Measurements from ENCODE around the gene FIP1L1. TPM values are rescaled to one million over a fixed set of nuclear protein-coding genes. Genes with fewer than 3 reads are reported as not detected.

FIP1L1 gene
- total and polyA plus RNA-seq, 2 donors (not counting 3 experiments of a cell fraction or from before 2014, with no cell fraction given): 18.9 to 51.9 TPM

DNA sequence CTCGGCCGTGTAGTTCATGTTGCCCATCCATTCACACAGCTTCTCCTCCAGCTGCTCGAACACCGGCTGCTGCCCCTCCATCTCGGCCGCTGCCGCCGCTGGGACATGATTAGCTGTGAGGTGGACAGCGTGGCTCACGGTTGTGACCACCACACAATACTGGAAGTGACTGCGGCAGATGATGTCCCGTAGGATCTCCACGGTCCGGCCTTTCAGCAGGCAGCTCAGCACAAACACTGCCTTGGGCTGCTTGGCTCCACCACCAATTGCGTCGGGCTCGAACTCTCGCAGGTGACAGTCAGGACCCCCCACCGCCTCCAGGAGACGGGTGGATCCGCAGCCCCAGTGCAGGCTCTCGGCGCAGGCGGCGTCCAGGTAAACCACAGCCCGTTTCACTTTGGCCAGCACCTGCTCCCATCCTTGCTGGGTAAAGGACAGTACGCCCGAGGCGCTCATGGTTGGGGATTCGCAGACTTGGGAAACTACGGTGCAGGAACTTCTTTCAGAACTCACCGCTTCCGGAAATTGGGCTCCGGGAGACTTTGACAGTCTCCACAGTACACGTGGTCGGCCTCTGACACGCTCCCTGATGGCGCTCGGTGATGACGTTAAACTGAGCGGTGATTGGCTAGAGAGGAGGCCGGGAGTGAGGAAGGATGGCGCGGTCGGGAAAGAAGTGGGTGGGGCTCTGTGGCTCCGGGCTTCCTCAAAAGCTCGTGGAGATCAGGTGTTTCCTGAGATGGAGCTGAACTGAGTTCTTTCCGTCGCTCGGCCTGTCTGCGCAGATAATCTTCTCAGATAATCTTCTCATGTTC, 11.7 kb upstream of the FIP1L1 start, which contains the start of gene SCFD2:
Gene SCFD2 (minus strand): TSS at position 576 of the 815 bp plus-strand sequence.
- Histone ChIP-seq H3K27ac (ENCODE audit: insufficient read depth, low read depth, low read length) (peak within 1 kb of the TSS; percentile 7), H3K79me2 (ENCODE audit: control insufficient read depth, insufficient read depth, low read length) (peaks cover 21% of the 10 kb centered on the region)
- dilution Hi-C loops (cut with MboI; ENCODE audit: extremely low pct_ligation_motif_present, low sequenced_read_pairs): no loop called here

More for the DNA sequence above, 11.7 kb upstream of the FIP1L1 start, which contains the start of gene SCFD2:
- Histone ChIP-seq H3K9ac (replicated peaks; ENCODE audit: extremely low read depth, insufficient read depth, low read length) (peak within 1 kb of the TSS; percentile 47), H3K4me2 (ENCODE audit: insufficient read depth, low read length) (peak within 1 kb of the TSS; percentile 85), H3K36me3 (ENCODE audit: control insufficient read depth in 2 of 2, extremely low read depth in 1 of 2, insufficient read depth in 2 of 2, low read length in 2 of 2) (no peaks in the 10 kb centered on the region), H3K4me1 (ENCODE audit: control insufficient read depth, extremely low read depth, insufficient read depth, low read length) (peaks cover 17% of the 10 kb centered on the region), H3K9me3 (replicated peaks; ENCODE audit: control insufficient read depth, insufficient read depth, low read length) (no peaks in the 10 kb centered on the region), H2AFZ (ENCODE audit: low read depth, low read length) (peak within 1 kb of the TSS; percentile 83), H4K20me1 (replicated peaks; ENCODE audit: control insufficient read depth, extremely low read depth, insufficient read depth, low read length) (no peaks in the 10 kb centered on the region), H3K4me3 (replicated peaks in 1 of 3; ENCODE audit: insufficient read depth in 1 of 3, low read depth in 1 of 3, low read length in 3 of 3) (peak within 1 kb of the TSS; percentile 49 to 97 (median 74)), H3K27me3 (ENCODE audit: control insufficient read depth in 2 of 2, insufficient read depth in 2 of 2, low read length in 2 of 2) (peaks cover 14 to 19% of the 10 kb centered on the region in 2 experiments), H3K9me1 (replicated peaks; ENCODE audit: control insufficient read depth, extremely low read depth, insufficient read depth, low read length) (no peaks in the 10 kb centered on the region)
- ChIA-PET CTCF (interaction anchor here (1.1 to 1.8 kb wide), 4 partner anchors 12 to 868 kb away, joined by 3 to 6 read pairs (median 4); partner anchors contain the start of gene FIP1L1), POLR2A (interaction anchor here (1.3 kb wide), 1 partner anchor 44 kb away, joined by 5 read pairs; no protein-coding TSS in a partner anchor)
- FAIRE-seq: peak; percentile 95
- TSS peak; percentile 55 for BruUV-seq (replicated peaks)
- DNase-seq (ENCODE audit: low read depth, low spot score): peak; percentile 96
- peak; percentile 67 for TF ChIP-seq POLR2A (IDR thresholded peaks at IDR 0.05; ENCODE audit: low read depth, low read length)
- no peak for TF ChIP-seq FOS (IDR thresholded peaks at IDR 0.05; ENCODE audit: borderline replicate concordance, insufficient read depth, low read length)
- peak; percentile 94 for TF ChIP-seq MYC (IDR thresholded peaks at IDR 0.05; ENCODE audit: low read depth, low read length)
- TF ChIP-seq, protein P1, sequence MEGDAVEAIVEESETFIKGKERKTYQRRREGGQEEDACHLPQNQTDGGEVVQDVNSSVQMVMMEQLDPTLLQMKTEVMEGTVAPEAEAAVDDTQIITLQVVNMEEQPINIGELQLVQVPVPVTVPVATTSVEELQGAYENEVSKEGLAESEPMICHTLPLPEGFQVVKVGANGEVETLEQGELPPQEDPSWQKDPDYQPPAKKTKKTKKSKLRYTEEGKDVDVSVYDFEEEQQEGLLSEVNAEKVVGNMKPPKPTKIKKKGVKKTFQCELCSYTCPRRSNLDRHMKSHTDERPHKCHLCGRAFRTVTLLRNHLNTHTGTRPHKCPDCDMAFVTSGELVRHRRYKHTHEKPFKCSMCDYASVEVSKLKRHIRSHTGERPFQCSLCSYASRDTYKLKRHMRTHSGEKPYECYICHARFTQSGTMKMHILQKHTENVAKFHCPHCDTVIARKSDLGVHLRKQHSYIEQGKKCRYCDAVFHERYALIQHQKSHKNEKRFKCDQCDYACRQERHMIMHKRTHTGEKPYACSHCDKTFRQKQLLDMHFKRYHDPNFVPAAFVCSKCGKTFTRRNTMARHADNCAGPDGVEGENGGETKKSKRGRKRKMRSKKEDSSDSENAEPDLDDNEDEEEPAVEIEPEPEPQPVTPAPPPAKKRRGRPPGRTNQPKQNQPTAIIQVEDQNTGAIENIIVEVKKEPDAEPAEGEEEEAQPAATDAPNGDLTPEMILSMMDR (IDR thresholded peaks at IDR 0.05; ENCODE audit: extremely low read depth in 1 of 2, insufficient read depth in 1 of 2, low read depth in 1 of 2, low read length in 2 of 2): no peak
- TF ChIP-seq GATA2 (IDR thresholded peaks at IDR 0.05; ENCODE audit: insufficient read depth, insufficient read length, low read depth, low read length): peak; percentile 69
- TF ChIP-seq POLR2AphosphoS5 (IDR thresholded peaks at IDR 0.05; ENCODE audit: insufficient read depth, low read depth, low read length): peak; percentile 61
- peak; percentile 100 for TF ChIP-seq MAX (IDR thresholded peaks at IDR 0.05; ENCODE audit: insufficient read depth, insufficient read length)
- no peak for TF ChIP-seq JUN (IDR thresholded peaks at IDR 0.05; ENCODE audit: borderline replicate concordance, insufficient read depth, insufficient read length, low read depth)
- no peak for TF ChIP-seq EZH2 (IDR thresholded peaks at IDR 0.05; ENCODE audit: borderline replicate concordance, low read depth, low read length, severe bottlenecking)
- intact Hi-C loops (cut with micrococcal nuclease): loop anchor here (1.0 to 10.0 kb wide), 5 partner anchors 12 to 351 kb away; partner anchors contain the start of gene FIP1L1

Data from endothelial cell of umbilical vein (primary cell).